Endothelial cell of umbilical vein (primary cell): ENCODE results near the gene ABTB2. TPM values are rescaled to one million over a fixed set of nuclear protein-coding genes. Genes with fewer than 3 reads are reported as not detected.

Source experiments
- BruUV-seq: library from RNA; stranded (reverse); fragments of 400-500 nt; replicated peaks from 2 replicates; lab custom pipeline; 2021; lab: Mats Ljungman, UMichigan
- CTCF ChIA-PET: fragments of 300-600, 350-600 bp; sonication (Branson Sonifier 250); formaldehyde crosslinking; loops from one replicate; lab custom pipeline; 2021; ENCODE audit warnings: antibody characterized with exemption, inconsistent platforms; lab: Charles Lee
- POLR2A ChIA-PET: fragments of 300-600, 350-600 bp; sonication (Branson Sonifier 250); formaldehyde crosslinking; loops from one replicate; lab custom pipeline; 2021; ENCODE audit warnings: antibody characterized with exemption, inconsistent platforms; lab: Charles Lee
- DNase-seq: peaks from one replicate; pipeline ENCODE4 v3.0.0-alpha.2; 2011; ENCODE audit warnings: low read depth, low spot score
- FAIRE-seq: peaks from 2 replicates; lab custom pipeline; 2011; peaks lifted over from hg19 to GRCh38; lab: Jason Lieb, UNC
- H2AFZ ChIP-seq: 2 replicates; pipeline ENCODE4 v1.6.0; 2012; ENCODE audit warnings: low read depth, low read length, control low read depth, inconsistent platforms
- H3K27ac ChIP-seq: 2 replicates; pipeline ENCODE4 v1.5.1; 2011; ENCODE audit warnings: low read depth, mild to moderate bottlenecking, control low read depth, low read length, moderate library complexity; ENCODE audit not compliant: insufficient read depth
- H3K27me3 ChIP-seq, 2 experiments: 2 replicates each; pipeline versions ENCODE4 v1.6.0 to v1.6.1; 2011; ENCODE audit warnings: low read length in 2 of 2, mixed read lengths in 1 of 2; ENCODE audit not compliant: control insufficient read depth in 2 of 2, insufficient read depth in 2 of 2
- H3K36me3 ChIP-seq, 2 experiments: 2 replicates in 1 of 2; 3 replicates in 1 of 2; pipeline ENCODE4 v1.5.1; 2011; ENCODE audit warnings: low read length in 2 of 2, mild to moderate bottlenecking in 1 of 2, moderate library complexity in 1 of 2; ENCODE audit not compliant: control insufficient read depth in 2 of 2, insufficient read depth in 2 of 2; ENCODE audit errors: extremely low read depth in 1 of 2
- H3K4me1 ChIP-seq: 3 replicates; pipeline ENCODE4 v1.5.1; 2011; ENCODE audit warnings: mild to moderate bottlenecking, low read length; ENCODE audit not compliant: control insufficient read depth, insufficient read depth; ENCODE audit errors: extremely low read depth
- H3K4me2 ChIP-seq: 2 replicates; pipeline ENCODE4 v1.6.1; 2011; ENCODE audit warnings: low read length, control low read depth, mixed read lengths; ENCODE audit not compliant: insufficient read depth
- H3K4me3 ChIP-seq, 3 experiments: fragments of 200-600 bp in 1 of 3; sonication (generic), shearing (Covaris generic) in 1 of 3; replicated peaks in 1 of 3; 2 replicates each; pipeline ENCODE4 v1.5.1; 2011 to 2016; ENCODE audit warnings: control low read depth in 3 of 3, low read length in 3 of 3, mild to moderate bottlenecking in 2 of 3, inconsistent platforms in 1 of 3, low read depth in 1 of 3, moderate library complexity in 1 of 3; ENCODE audit not compliant: insufficient read depth in 1 of 3
- H3K79me2 ChIP-seq: 2 replicates; pipeline ENCODE4 v1.6.0; 2012; ENCODE audit warnings: low read length, inconsistent platforms; ENCODE audit not compliant: control insufficient read depth, insufficient read depth
- H3K9ac ChIP-seq: replicated peaks from 2 replicates; pipeline ENCODE3; 2011; ENCODE audit warnings: low read length, control low read depth; ENCODE audit not compliant: insufficient read depth; ENCODE audit errors: extremely low read depth
- H3K9me1 ChIP-seq: replicated peaks from 3 replicates; pipeline ENCODE4 v1.6.0; 2011; ENCODE audit warnings: mild to moderate bottlenecking, low read length; ENCODE audit not compliant: control insufficient read depth, insufficient read depth; ENCODE audit errors: extremely low read depth
- H3K9me3 ChIP-seq: replicated peaks from 2 replicates; pipeline ENCODE4 v1.5.1; 2012; ENCODE audit warnings: low read length, inconsistent platforms; ENCODE audit not compliant: control insufficient read depth, insufficient read depth
- H4K20me1 ChIP-seq: replicated peaks from 2 replicates; pipeline ENCODE3; 2011; ENCODE audit warnings: mild to moderate bottlenecking, low read length; ENCODE audit not compliant: control insufficient read depth, insufficient read depth; ENCODE audit errors: extremely low read depth
- CTCF ChIP-seq, 2 donors: IDR thresholded peaks; 1 replicate in 1 of 2; 2 replicates in 1 of 2; pipeline ENCODE4 v1.5.1; 2011; ENCODE audit warnings: low read length in 2 of 2, mild to moderate bottlenecking in 2 of 2, moderate library complexity in 2 of 2, control low read depth in 1 of 2, inconsistent platforms in 1 of 2, low read depth in 1 of 2; ENCODE audit not compliant: insufficient read depth in 1 of 2; ENCODE audit errors: extremely low read depth in 1 of 2
- EZH2 ChIP-seq: IDR thresholded peaks from 2 replicates; pipeline ENCODE4 v1.6.1; 2012; ENCODE audit warnings: borderline replicate concordance, low read depth, mild to moderate bottlenecking, moderate library complexity, low read length, inconsistent platforms; ENCODE audit not compliant: severe bottlenecking
- FOS ChIP-seq: IDR thresholded peaks from 2 replicates; pipeline ENCODE4 v1.6.1; 2011; ENCODE audit warnings: mild to moderate bottlenecking, low read length, moderate library complexity, borderline replicate concordance; ENCODE audit not compliant: insufficient read depth
- GATA2 ChIP-seq: IDR thresholded peaks from 2 replicates; pipeline ENCODE4 v1.7.0; 2011; ENCODE audit warnings: low read depth, mild to moderate bottlenecking, moderate library complexity, mixed read lengths, low read length; ENCODE audit not compliant: insufficient read length, insufficient read depth
- JUN ChIP-seq: IDR thresholded peaks from 2 replicates; pipeline ENCODE4 v1.6.1; 2011; ENCODE audit warnings: borderline replicate concordance, low read depth; ENCODE audit not compliant: insufficient read length, insufficient read depth
- MAX ChIP-seq: IDR thresholded peaks from 2 replicates; pipeline ENCODE4 v1.6.1; 2011; ENCODE audit not compliant: insufficient read depth, insufficient read length
- MYC ChIP-seq: IDR thresholded peaks from one replicate; pipeline ENCODE4 v1.6.1; 2011; ENCODE audit warnings: mild to moderate bottlenecking, low read depth, low read length
- POLR2A ChIP-seq: IDR thresholded peaks from 2 replicates; pipeline ENCODE4 v1.6.1; 2012; ENCODE audit warnings: low read depth, mild to moderate bottlenecking, control low read depth, low read length
- POLR2AphosphoS5 ChIP-seq: IDR thresholded peaks from 2 replicates; pipeline ENCODE4 v1.6.1; 2012; ENCODE audit warnings: low read depth, mild to moderate bottlenecking, control low read depth, low read length, moderate library complexity; ENCODE audit not compliant: insufficient read depth
- dilution Hi-C: fragments of 300-500 bp; cut with MboI; formaldehyde crosslinking; loops from one replicate; pipeline ENCODE4 v1.15.0; 2019; ENCODE audit warnings: low sequenced_read_pairs; ENCODE audit not compliant: extremely low pct_ligation_motif_present
- intact Hi-C: fragments of 100-400 bp; cut with micrococcal nuclease; formaldehyde crosslinking; loops from one replicate; pipeline ENCODE4 v1.10.0; 2022
- polyA plus RNA-seq, 4 experiments: library from polyadenylated mRNA; depleted of rRNA in 3 of 4; stranded (reverse) in 3 of 4; unstranded in 1 of 4; fragments of >200 nt; gene quantifications; 2 replicates each; pipeline versions ENCODE4 v1.2.1 to v1.2.3, GENCODE V29; 2011 to 2012; ENCODE audit warnings: missing spikeins in 1 of 4
- total RNA-seq: library from RNA; stranded (reverse); gene quantifications from 2 replicates; pipeline ENCODE4 v1.2.3, GENCODE V29; 2021

Gene ABTB2
- total and polyA plus RNA-seq, 2 donors (not counting 3 experiments of a cell fraction or from before 2014, with no cell fraction given), result 0.11 to 0.14 TPM

GRCh38 chr11:34303028-34303570, 54.7 kb downstream of the ABTB2 start:
- no peak overlapping the region for H3K4me2 ChIP-seq
- BruUV-seq, result no TSS peak
- H2AFZ ChIP-seq, result no peak overlapping the region
- no peaks in the 10 kb centered on the region for H3K9me1 ChIP-seq
- dilution Hi-C loops, result no loop called here
- POLR2A ChIA-PET, result no interaction called here
- TF ChIP-seq FOS (no peak), EZH2 (no peak), MAX (no peak), POLR2A (no peak), CTCF (IDR thresholded peaks at IDR 0.05; ENCODE audit: extremely low read depth in 1 of 2, insufficient read depth in 1 of 2, low read depth in 1 of 2, low read length in 2 of 2) (no peak), JUN (no peak), POLR2AphosphoS5 (no peak), GATA2 (no peak), MYC (no peak)
- FAIRE-seq (no peak), DNase-seq (no peak)
- H4K20me1 ChIP-seq, result no peaks in the 10 kb centered on the region
- no peak overlapping the region for H3K9ac ChIP-seq
- no peaks in the 10 kb centered on the region for H3K79me2 ChIP-seq
- no peaks in the 10 kb centered on the region for H3K9me3 ChIP-seq
- peaks cover 0 to 4% of the 10 kb centered on the region in 2 experiments for H3K27me3 ChIP-seq
- no peaks in the 10 kb centered on the region for H3K4me1 ChIP-seq
- no peak overlapping the region for H3K27ac ChIP-seq
- no peaks in the 10 kb centered on the region for H3K36me3 ChIP-seq
- intact Hi-C loops, result no loop called here
- CTCF ChIA-PET, result interaction anchor here (1.0 kb wide), 1 partner anchor 296 kb away, joined by 4 read pairs; no protein-coding TSS in a partner anchor
- no peak overlapping the region for H3K4me3 ChIP-seq
